Measurements from ENCODE around the gene RBFOX1. TPM values are rescaled to one million over a fixed set of nuclear protein-coding genes. Genes with fewer than 3 reads are reported as not detected.

Gene RBFOX1
- total RNA-seq, 2 donors from 2014 or later: 30.4 to 33.0 TPM

GRCh38 chr16:7566360-7566759, 233.7 kb downstream of the RBFOX1 start:
- Histone ChIP-seq H3K4me3 (no peak overlapping the region), H3K4me1 (no peaks in the 10 kb centered on the region), H3K36me3 (no peaks in the 10 kb centered on the region), H3K27me3 (no peaks in the 10 kb centered on the region), H3K27ac (no peak overlapping the region), H3K9me3 (no peaks in the 10 kb centered on the region)
- no peak for DNase-seq (ENCODE audit: low spot score)
- TF ChIP-seq CTCF (IDR thresholded peaks at IDR 0.05): no peak

- Histone ChIP-seq H3K9me3 (no peaks in the 10 kb centered on the region), H3K27ac (no peak overlapping the region), H3K4me3 (no peak overlapping the region), H3K36me3 (no peaks in the 10 kb centered on the region), H3K4me1 (no peaks in the 10 kb centered on the region), H3K27me3 (no peaks in the 10 kb centered on the region)
- TF ChIP-seq CTCF (IDR thresholded peaks at IDR 0.05): no peak
- no peak for DNase-seq (ENCODE audit: low spot score)
Observed at GRCh38 chr16:7571366-7571765, 238.7 kb downstream of the RBFOX1 start.

- Histone ChIP-seq H3K4me3 (no peak overlapping the region), H3K27ac (no peak overlapping the region), H3K9me3 (no peaks in the 10 kb centered on the region), H3K27me3 (no peaks in the 10 kb centered on the region), H3K4me1 (no peaks in the 10 kb centered on the region), H3K36me3 (no peaks in the 10 kb centered on the region)
- no peak for DNase-seq (ENCODE audit: low spot score)
- TF ChIP-seq CTCF (IDR thresholded peaks at IDR 0.05): no peak
Observed at GRCh38 chr16:7577588-7577987, 244.9 kb downstream of the RBFOX1 start.

GRCh38 chr16:7579454-7579853, 246.8 kb downstream of the RBFOX1 start:
- Histone ChIP-seq H3K27me3 (no peaks in the 10 kb centered on the region), H3K9me3 (no peaks in the 10 kb centered on the region), H3K4me3 (no peak overlapping the region), H3K27ac (no peak overlapping the region), H3K4me1 (no peaks in the 10 kb centered on the region), H3K36me3 (no peaks in the 10 kb centered on the region)
- no peak for TF ChIP-seq CTCF (IDR thresholded peaks at IDR 0.05)
- no peak for DNase-seq (ENCODE audit: low spot score)

- Histone ChIP-seq H3K27me3 (no peaks in the 10 kb centered on the region), H3K9me3 (no peaks in the 10 kb centered on the region), H3K36me3 (no peaks in the 10 kb centered on the region), H3K27ac (no peak overlapping the region), H3K4me3 (no peak overlapping the region), H3K4me1 (no peaks in the 10 kb centered on the region)
- no peak for DNase-seq (ENCODE audit: low spot score)
- TF ChIP-seq CTCF (IDR thresholded peaks at IDR 0.05): no peak
Observed at GRCh38 chr16:7581175-7581574, 248.5 kb downstream of the RBFOX1 start.

- H3K27me3 ChIP-seq: no peaks in the 10 kb centered on the region
- no peaks in the 10 kb centered on the region for H3K4me1 ChIP-seq
- no peaks in the 10 kb centered on the region for H3K36me3 ChIP-seq
- no peak overlapping the region for H3K4me3 ChIP-seq
- H3K9me3 ChIP-seq: no peaks in the 10 kb centered on the region
- no peak for DNase-seq (ENCODE audit: low spot score)
- H3K27ac ChIP-seq: no peak overlapping the region
- no peak for TF ChIP-seq CTCF (IDR thresholded peaks at IDR 0.05)
Observed at GRCh38 chr16:7583396-7583795, 250.8 kb downstream of the RBFOX1 start.

All from right atrium auricular region (tissue), 2 donors.